ENCODE measurements around the gene ACAD8. TPM values are rescaled to one million over a fixed set of nuclear protein-coding genes. Genes with fewer than 3 reads are reported as not detected.

ACAD8 gene
- total RNA-seq, 1 donor from 2014 or later: 33.5 TPM

DNA sequence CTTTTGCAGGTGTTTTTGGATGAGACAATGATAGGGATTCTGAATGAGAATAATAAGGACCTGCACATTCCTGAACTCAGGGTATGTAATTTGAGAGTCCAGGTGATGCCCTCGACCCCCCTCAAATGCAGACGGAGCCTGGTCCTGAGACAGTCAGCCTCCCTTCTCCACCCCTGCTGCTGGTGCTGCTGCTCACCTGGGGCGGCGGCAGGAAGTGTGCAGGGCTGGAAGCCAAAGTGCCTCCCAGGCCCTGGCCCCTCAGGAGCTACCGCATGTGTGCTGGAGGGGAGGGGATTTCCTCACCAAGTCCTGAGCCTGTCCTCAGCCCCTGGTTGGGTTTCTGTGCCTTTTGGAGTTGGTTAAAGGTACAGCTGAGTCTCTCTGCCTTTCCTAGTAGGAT, 59.4 kb downstream of the ACAD8 start:
- H3K27ac Mint-ChIP-seq (ENCODE audit: unreplicated experiment): no peak overlapping the region
- DNase-seq (ENCODE audit: low spot score): no peak
- H3K27me3 Mint-ChIP-seq (ENCODE audit: unreplicated experiment): no peaks in the 10 kb centered on the region
- no peaks in the 10 kb centered on the region for H3K4me1 Mint-ChIP-seq (ENCODE audit: unreplicated experiment)
- peaks cover 8% of the 10 kb centered on the region for H3K36me3 Mint-ChIP-seq (ENCODE audit: low read depth, unreplicated experiment)
- H3K9me3 Mint-ChIP-seq (ENCODE audit: unreplicated experiment): no peaks in the 10 kb centered on the region
- H3K4me3 Mint-ChIP-seq (ENCODE audit: unreplicated experiment): no peak overlapping the region
- TF ChIP-seq, protein P1, sequence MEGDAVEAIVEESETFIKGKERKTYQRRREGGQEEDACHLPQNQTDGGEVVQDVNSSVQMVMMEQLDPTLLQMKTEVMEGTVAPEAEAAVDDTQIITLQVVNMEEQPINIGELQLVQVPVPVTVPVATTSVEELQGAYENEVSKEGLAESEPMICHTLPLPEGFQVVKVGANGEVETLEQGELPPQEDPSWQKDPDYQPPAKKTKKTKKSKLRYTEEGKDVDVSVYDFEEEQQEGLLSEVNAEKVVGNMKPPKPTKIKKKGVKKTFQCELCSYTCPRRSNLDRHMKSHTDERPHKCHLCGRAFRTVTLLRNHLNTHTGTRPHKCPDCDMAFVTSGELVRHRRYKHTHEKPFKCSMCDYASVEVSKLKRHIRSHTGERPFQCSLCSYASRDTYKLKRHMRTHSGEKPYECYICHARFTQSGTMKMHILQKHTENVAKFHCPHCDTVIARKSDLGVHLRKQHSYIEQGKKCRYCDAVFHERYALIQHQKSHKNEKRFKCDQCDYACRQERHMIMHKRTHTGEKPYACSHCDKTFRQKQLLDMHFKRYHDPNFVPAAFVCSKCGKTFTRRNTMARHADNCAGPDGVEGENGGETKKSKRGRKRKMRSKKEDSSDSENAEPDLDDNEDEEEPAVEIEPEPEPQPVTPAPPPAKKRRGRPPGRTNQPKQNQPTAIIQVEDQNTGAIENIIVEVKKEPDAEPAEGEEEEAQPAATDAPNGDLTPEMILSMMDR (IDR thresholded peaks at IDR 0.05; ENCODE audit: unreplicated experiment): no peak

DNA sequence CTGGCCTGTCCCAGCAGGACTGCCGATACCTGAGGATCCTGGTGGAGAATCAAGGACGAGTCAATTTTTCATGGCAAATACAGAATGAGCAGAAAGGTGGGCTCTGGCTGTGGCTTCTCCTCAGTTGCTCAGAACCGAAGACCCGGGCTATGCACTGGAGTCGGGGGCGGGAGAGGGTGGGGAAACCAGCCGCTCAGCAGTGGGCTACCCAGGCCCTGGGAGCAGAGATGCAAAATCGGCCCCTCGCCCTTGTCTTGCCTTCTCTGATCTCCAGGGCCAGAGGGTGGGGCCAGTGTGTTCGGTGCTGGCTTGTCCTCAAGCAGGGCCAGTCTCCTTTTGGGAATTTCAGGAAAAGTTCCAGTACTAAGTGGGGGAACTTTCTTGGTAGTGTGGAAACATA, 60.0 kb downstream of the ACAD8 start:
- H3K36me3 Mint-ChIP-seq (ENCODE audit: low read depth, unreplicated experiment): peaks cover 8% of the 10 kb centered on the region

DNA sequence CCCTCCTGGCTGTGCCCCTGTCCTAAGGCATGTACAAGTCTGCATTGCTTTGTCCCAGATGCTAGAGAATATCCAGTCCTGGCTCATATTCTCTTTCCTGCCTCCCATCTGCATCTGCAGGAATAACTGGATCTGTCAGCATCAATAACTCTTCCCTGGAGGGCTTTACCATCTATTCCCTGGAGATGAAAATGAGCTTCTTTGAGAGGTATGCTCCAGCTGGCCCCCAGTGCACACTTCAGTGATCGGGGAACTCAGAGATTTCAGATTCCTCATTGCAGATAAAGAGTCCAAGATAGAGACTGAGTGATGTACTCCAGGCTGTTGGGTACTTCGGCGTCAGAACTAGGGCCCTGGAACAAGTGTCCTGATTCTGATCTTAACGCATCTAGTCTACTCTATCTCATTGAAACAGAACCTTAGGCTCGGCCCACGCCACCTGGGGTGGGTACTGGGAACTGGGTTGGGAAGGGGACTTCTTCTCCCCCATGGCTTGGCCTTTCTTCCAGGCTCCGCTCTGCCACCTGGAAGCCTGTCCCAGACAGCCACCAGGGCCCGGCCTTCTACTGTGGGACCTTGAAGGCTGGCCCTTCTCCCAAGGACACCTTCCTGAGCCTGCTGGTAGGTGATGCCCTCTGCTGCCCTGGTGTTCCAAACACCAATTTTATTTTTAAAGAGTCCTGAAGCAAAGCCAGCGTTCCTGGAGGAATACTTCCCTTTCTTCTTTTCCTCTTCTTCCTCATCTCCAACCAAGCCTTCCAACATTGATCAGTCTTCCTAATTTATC, 60.6 kb downstream of the ACAD8 start:
- Mint-ChIP-seq H3K27me3 (ENCODE audit: unreplicated experiment) (no peaks in the 10 kb centered on the region), H3K4me1 (ENCODE audit: unreplicated experiment) (no peaks in the 10 kb centered on the region), H3K36me3 (ENCODE audit: low read depth, unreplicated experiment) (peaks cover 4% of the 10 kb centered on the region), H3K27ac (ENCODE audit: unreplicated experiment) (no peak overlapping the region), H3K4me3 (ENCODE audit: unreplicated experiment) (no peak overlapping the region), H3K9me3 (ENCODE audit: unreplicated experiment) (no peaks in the 10 kb centered on the region)
- TF ChIP-seq, protein P1 (IDR thresholded peaks at IDR 0.05; ENCODE audit: unreplicated experiment): no peak
- DNase-seq (ENCODE audit: low spot score): no peak

More for the DNA sequence above, 60.0 kb downstream of the ACAD8 start:
- no peak for DNase-seq (ENCODE audit: low spot score)
- no peaks in the 10 kb centered on the region for H3K9me3 Mint-ChIP-seq (ENCODE audit: unreplicated experiment)
- H3K27me3 Mint-ChIP-seq (ENCODE audit: unreplicated experiment): no peaks in the 10 kb centered on the region
- no peak overlapping the region for H3K4me3 Mint-ChIP-seq (ENCODE audit: unreplicated experiment)
- H3K4me1 Mint-ChIP-seq (ENCODE audit: unreplicated experiment): no peaks in the 10 kb centered on the region
- no peak overlapping the region for H3K27ac Mint-ChIP-seq (ENCODE audit: unreplicated experiment)
- TF ChIP-seq, protein P1 (IDR thresholded peaks at IDR 0.05; ENCODE audit: unreplicated experiment): no peak

Other genes starting within 250 kb of the ACAD8 start
- gene JAM3, start 184.5 kb upstream of the ACAD8 start, total RNA-seq (ENCODE audit: unreplicated experiment): 438 TPM
- gene NCAPD3, start 29.6 kb upstream of the ACAD8 start, total RNA-seq (ENCODE audit: unreplicated experiment): 25.4 TPM
- 132 TPM for gene VPS26B, start 28.9 kb upstream of the ACAD8 start, total RNA-seq (ENCODE audit: unreplicated experiment)
- gene THYN1, start 216 bp upstream of the ACAD8 start, total RNA-seq (ENCODE audit: unreplicated experiment): 42.5 TPM
- 16.5 TPM for gene GLB1L3, start 22.8 kb downstream of the ACAD8 start, total RNA-seq (ENCODE audit: unreplicated experiment)
- gene GLB1L2, start 78.4 kb downstream of the ACAD8 start, total RNA-seq (ENCODE audit: unreplicated experiment): 5.0 TPM
- 18.2 TPM for gene B3GAT1, start 158.7 kb downstream of the ACAD8 start, total RNA-seq (ENCODE audit: unreplicated experiment)

Data from endothelial cell (in vitro differentiated cells).